ENCODE results near the gene GK. TPM values are rescaled to one million over a fixed set of nuclear protein-coding genes. Genes with fewer than 3 reads are reported as not detected.

GK gene
- total RNA-seq, 1 donor from 2014 or later, result 67.0 TPM

DNA sequence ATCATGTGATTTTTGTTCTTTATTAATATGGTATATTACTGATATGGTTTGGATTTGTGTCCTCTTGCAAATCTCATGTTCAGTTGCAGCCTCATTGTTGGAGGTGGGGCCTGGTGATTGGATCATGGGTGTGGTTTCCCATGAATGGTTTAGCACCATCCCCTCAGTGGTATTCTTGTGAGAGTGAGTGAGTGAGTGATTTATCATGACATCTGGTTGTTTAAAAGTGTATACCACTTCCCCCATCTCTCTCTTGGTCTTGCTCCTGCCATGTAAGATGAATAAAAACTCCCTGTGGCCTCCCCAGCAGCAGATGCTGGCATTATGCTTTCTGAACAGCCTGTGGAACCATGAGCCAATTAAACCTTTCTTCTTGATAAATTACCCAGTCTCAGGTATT is 124.4 kb downstream of the GK start:
- DNase-seq, result no peak
- H3K36me3 Mint-ChIP-seq (ENCODE audit: low read depth), result no peaks in the 10 kb centered on the region
- no peak overlapping the region for H3K4me3 Mint-ChIP-seq
- intact Hi-C loops (cut with micrococcal nuclease), result no loop called here
- H3K9me3 Mint-ChIP-seq, result peaks cover 4% of the 10 kb centered on the region
- peaks cover 2% of the 10 kb centered on the region for H3K4me1 Mint-ChIP-seq
- H3K27me3 Mint-ChIP-seq, result no peaks in the 10 kb centered on the region
- H3K27ac Mint-ChIP-seq, result no peak overlapping the region

DNA sequence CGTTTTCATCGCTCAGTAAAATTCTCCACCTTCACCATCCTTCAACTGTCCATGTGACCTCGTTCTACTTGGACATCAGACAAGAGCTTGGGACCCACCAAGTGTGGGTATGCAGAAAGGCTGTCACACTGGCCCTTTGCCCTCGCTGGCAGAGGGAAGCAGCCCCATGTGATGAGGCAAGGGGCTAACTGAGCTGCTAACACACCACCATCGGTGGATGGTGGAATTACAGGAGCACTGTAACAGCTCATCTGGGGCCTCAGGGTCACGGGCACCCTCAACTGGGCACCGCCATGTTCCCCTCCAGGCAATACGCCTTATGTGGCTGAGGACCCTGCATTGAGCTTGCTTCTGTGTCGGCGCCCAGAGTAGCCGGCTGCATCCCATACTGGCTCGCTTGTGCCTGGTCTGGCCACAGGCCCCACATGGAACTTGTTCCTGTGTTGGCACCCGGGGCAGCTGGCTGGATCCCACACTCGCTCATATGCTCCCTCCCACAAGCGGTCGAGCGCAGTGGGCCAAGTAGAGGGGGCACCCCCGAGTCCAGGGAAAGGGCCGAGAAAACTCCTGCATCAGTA is 126.3 kb downstream of the GK start:
- DNase-seq, result no peak
- peaks cover 4% of the 10 kb centered on the region for H3K9me3 Mint-ChIP-seq
- H3K27ac Mint-ChIP-seq, result no peak overlapping the region
- no peak overlapping the region for H3K4me3 Mint-ChIP-seq
- H3K4me1 Mint-ChIP-seq, result peaks cover 2% of the 10 kb centered on the region
- intact Hi-C loops (cut with micrococcal nuclease), result no loop called here
- H3K36me3 Mint-ChIP-seq (ENCODE audit: low read depth), result no peaks in the 10 kb centered on the region
- H3K27me3 Mint-ChIP-seq, result no peaks in the 10 kb centered on the region

Other genes starting within 250 kb of the GK start
- 4.2 and 5.1 TPM in 2 replicates for gene TASL, start 75.7 kb upstream of the GK start, total RNA-seq
- gene TAB3, start 235.8 kb downstream of the GK start, total RNA-seq, result 21.9 and 23.7 TPM in 2 replicates